Nucleus accumbens (tissue), 56 donors: ENCODE measurements around the gene HMCES.
"Not testable (repeated sequence)": the region's sequence is repeated elsewhere in the genome, so short reads cannot be mapped to it uniquely, and the experiment has no call there.

Experiments
- DNase-seq, 56 donors: peaks; one replicate each; lab custom pipeline; 2025; lab: John Stamatoyannopoulos, UW

Gene HMCES

DNA sequence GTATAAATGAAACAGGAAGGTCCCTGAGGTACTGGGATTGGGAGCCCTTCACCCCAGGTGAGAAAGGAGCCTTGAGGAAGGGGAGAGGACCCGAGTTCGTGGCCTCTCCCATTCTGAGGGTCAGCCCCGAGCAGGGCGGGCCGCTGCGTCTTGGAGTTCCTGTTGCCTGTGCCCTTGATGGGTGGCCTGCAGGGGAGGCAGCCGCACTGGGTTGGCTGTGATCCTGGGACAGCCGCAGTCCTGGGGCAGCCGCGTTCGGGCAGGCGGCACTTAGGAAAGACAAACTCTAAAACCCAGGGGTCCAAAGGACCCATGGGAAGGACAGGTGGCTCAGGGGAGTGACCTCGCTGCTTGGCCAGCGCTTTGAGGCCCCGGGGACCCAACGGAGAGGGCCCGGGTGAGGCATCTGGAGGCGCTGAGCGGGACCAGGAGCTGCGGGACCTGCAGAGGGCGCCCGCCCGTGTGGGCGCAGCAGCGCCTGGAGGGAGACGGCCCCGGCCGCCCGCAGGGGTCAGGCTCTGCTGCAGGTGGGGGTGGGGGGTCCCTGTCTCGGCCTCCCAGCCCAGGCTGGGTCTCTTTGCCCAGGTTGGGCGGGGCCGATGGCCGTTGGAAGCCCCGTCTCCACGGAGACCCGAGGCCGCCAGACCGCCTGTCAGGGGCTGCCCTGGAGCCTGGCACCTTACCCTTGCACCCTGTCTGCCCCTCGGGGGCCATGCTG is 65.1 kb downstream of the HMCES start:
- peak in 3 of 56 donors; percentile 6 to 22 (median 9) for DNase-seq

DNA sequence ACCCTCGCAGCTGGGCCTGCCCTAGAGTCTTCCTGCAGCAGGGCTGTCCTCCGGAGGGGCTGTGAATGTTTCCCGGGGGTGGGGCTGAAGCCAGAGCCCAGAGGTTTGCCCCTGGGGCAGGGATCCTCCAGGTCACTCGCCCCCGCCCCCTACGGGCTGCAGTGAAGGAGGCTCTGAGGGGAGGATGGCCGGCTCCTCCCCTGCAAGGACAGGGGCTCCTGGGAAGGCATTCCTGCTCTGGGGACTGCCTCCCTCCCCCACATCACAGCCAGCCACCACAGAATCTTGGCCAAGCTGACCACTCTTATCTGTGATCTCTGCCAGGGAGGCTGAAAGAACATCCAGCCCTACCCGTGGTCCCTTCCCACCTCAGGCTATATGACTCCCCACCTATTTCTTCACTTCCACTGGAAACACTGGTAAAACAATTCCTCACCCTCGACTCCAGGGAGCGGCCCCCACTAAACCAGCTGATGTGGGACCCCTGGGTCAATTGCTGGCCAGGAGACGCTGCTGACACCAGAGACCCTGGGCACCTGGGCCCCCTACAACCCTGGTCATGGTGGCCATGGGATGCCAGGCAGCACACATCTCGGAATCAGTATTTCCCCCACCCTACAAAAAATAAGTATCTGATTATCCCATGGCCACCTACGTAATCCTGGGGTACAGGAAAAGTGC is 66.0 kb downstream of the HMCES start:
- no peak for DNase-seq

DNA sequence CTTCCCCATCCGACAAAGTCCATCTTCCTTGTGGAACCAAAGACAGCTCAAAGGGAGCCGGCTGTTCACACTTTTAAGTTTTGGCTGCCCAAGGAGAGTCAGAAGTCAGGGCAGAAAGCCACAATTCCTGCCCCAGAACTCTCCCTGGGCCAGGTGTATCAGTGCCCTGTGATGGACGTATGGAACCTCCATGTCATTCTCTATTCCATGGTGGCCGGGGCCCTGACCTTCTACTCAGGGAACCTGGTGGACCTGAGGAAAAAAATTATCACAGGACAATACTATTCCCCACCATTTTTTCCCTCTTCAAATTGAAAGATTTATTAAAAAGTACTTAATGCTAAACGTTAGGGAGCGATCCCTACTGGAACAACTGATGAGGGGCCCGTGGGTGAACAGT is 66.6 kb downstream of the HMCES start:
- DNase-seq = no peak

DNA sequence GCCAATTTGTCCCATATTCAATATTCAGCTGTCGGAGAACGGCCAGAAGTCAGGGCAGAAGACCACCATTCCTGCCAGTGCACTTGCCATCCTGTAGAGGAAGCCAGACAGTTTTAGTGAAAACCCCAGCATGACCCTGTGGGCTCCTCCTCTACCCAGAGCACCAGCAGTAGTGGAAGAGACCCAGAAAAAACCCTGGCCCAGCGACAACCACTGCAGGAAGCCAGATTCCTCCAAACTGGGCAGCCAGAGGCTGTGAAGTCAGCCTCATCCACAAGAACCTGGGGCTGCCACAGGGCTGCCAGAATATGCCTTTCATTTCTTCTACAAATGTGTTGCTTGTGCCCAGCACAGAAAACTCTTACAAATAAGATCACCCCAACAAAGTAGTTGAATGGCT is 67.3 kb downstream of the HMCES start:
- DNase-seq = peak in 2 of 56 donors; percentile 7 to 9

DNA sequence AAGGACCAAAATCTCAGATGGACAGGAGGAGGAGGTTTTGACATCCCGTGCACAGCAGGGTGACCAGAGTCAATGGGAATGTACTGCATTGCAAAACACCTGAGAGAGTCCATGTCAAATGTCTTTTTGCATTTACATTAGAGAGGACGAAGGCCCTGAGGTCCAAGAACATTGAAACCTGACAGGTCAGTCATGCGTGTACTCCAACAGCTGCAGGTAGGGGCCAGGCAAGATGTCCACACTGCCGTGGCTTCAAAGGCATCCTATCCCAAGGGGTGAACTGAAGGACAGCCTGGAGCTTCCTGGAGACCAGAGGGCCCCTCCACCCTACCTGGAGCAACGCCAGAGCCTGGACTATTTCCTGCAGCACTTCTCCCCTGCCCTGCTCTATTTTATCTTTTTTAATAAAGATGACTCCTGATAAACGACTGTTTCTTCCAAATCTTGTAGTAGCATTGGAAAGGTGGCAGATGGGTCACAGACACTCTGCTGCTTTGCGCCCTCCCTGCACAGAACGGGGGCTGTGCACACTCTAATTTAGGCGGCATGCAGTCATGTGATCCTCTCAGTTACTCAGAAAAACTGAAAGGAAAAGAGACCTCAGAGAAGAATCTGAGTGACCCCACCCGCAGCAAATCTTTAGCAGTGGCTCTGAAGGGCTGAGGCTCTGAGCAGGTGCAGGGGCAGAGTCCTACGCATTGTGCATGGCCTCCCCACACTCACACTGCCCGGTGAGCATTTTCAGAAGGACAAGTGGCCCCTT is 68.2 kb downstream of the HMCES start:
- DNase-seq = peak in 20 of 56 donors; percentile 2 to 63 (median 27)

DNA sequence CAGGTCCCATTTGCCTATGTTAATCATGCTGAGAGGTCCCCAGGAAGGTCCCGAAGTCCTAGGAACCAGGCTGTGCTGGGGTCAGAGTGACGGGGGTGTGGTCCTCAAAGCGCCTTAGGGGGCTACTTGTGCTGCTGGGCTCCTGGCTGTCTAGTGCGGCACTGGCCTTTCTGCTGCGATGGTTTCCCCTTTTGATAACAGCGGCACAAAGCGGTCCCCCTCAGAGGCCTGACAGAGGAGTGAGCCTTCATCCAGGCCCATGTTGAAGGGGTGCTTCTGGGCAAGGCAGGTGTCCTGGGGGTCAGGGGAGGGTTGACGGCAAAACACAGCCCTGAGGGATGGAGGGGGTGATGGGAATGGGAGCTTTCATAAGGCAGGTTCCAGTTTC is 68.8 kb downstream of the HMCES start:
- no peak for DNase-seq

DNA sequence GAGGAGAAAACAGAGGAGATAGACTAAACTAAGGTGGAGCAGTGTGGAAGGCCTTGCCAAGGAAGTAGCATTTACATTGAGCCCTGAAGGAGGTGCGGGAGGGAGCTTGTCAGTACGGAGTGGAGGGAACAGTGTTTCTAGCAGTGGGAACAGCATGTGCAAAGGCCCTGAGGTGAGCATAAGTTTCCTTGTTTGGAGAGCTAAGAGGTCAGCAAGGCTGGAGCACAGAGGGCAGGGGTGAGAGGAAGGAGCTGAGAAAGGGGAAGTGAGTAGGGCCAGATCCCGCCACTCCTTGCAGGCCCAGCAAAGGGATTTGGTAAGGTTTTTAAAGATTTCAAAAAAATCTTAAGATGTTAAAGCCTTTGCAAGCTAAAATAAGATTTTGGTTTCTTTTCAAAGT is 70.1 kb downstream of the HMCES start:
- DNase-seq = no peak

DNA sequence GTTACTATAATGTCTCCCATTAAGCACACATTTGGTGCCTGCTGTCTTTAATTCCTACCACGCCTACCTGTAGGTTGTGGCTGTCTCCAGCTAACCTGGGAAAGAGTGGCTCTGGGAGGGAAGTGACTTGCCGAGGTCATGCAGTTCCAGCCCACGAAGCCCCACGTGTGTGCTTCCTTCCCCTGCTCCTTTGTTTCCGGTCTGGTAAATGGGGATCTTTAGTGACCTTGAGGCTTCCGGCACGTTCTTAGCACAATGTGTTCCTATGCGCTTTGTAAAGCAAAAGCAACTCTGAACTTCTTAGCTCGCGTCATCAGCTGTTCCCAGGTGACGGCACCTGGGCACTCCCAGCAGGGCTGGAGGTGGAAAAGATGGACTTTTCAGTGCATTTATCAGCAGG is 70.5 kb downstream of the HMCES start:
- DNase-seq = not testable (repeated sequence)

DNA sequence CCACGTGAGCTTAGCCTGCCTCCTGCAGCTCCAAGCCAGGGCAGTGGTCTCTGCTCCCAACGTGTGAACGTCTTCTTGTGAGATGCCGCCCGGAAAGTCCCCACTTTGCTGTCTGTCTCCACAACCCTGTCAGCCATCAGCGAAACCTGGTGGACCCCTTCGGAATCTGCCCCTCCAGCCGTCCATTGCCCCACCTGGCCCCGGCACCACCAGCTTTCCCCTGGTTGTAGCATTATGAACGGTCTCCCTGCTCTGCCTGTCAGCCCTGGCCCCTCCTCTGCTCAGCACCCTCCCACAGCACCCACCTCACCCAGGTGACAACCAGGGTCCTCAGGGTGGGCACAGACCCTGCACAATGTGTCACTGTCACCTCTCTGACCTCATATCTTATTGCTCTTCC is 71.1 kb downstream of the HMCES start:
- DNase-seq = no peak

DNA sequence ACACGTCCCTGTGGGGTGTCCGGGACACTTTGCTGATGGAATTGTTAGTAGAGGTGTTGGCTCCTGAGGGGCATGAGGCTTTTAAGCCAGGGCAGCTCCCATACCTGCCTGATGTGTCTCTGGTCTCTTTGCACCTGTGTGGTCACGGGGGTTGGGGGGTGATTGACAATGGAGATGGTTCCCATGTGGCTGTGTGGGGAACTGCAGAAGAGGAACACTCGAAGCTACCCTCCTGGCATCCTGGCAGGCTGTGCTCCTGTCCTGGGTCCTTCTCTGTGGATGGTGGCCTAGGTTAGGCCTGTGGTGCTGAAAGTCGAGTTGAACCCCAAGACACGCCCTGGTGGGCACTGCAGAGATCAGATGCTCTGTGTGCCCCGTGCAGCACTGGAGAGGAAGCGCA is 73.4 kb downstream of the HMCES start:
- DNase-seq = no peak

DNA sequence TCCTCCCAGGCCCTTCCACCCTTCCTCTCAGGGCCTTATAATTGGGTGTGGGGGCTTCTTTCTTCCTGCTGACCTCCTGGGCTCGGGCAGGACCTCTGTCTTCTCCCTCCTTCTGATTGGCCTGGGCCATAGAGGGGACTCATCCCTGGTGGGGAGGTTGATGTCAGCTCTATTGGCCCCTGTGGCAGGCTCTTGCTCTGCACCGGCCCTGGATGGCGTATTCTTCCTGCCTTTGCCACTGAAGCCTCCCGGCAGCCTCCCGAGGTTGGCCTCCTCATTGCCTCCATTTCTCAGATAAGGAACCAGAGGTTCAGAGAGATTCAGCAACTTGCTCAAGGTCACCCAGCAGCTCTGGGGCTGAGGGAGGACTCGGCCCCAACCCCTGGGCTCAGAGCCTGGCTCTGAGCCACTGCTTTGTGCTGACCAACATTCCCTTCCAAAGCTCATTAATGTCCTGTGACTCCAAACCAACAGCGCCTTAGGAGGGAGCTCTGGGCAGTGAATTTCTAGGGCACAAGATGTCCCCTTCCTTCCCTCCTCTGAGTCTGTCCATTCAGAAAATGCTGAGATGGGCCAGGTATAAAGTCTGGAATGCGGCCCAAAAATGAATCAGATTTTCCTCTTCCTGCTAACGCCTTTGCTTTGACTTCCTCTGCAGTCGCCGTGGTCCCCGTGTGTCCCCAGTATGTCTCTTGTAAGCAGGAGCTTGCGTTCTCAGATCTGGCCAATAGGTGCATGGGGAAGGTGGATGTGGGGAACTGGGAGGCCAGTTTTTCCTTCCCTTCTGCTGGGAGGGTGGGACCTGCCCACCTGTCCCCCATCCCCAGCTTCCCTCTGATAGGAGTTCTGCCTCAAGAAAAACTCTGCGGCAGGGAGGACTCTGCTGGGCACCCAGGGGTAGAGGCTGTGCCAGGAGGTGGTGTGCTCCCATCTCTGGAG is 74.2 kb downstream of the HMCES start:
- DNase-seq = no peak

DNA sequence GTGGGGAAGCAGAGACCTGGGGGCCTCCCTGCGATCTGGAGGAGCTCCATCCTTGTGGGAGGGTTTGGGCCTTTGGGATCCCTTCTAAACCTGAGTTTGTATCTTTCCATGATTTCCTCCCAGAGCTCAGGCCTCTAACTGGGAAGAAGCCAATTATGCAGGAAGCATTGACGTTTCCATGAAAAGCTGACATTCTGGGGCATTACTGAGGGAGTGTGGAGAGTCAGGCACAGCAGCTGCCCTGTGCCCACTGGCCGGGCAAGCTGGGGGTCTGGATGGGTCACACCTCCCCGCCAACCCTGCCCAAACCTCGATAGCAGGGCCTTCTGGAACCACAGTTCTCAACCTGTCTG is 74.9 kb downstream of the HMCES start:
- no peak for DNase-seq
